B cell (primary cell): Measurements from ENCODE around the gene PSMA1.

ENCODE experiments used
- EZH2 ChIP-seq: IDR thresholded peaks from 2 replicates; pipeline ENCODE4 v1.6.1; 2012; ENCODE audit warnings: borderline replicate concordance, low read depth, mild to moderate bottlenecking, moderate library complexity, low read length; ENCODE audit not compliant: insufficient read depth, poor library complexity, severe bottlenecking
- TF ChIP-seq, protein P1 (sequence below): fragments of 200-600 bp; IDR thresholded peaks from one replicate; pipeline ENCODE4 v1.8.0; 2022; ENCODE audit warnings: antibody characterized with exemption, mild to moderate bottlenecking

DNA sequence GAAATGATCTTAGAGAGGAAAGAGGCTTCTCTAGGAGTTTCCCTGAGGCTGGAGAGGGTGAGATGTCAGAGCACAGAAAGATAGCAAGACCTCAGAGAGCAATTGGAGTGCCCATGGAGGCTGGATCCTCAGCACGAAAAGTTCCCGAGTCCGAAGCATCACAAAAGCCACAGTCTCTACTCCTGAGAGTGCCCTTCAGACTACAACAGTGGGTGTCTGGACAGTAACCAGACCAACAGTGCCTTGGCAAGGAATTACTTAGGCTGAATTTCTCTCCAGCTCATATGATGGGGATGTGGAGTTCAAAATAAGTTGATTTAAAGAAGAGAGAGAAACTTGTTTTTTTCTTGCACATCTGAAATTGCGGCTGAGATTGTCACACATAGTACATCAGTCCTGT is 31.9 kb upstream of the PSMA1 start:
- TF ChIP-seq, protein P1, sequence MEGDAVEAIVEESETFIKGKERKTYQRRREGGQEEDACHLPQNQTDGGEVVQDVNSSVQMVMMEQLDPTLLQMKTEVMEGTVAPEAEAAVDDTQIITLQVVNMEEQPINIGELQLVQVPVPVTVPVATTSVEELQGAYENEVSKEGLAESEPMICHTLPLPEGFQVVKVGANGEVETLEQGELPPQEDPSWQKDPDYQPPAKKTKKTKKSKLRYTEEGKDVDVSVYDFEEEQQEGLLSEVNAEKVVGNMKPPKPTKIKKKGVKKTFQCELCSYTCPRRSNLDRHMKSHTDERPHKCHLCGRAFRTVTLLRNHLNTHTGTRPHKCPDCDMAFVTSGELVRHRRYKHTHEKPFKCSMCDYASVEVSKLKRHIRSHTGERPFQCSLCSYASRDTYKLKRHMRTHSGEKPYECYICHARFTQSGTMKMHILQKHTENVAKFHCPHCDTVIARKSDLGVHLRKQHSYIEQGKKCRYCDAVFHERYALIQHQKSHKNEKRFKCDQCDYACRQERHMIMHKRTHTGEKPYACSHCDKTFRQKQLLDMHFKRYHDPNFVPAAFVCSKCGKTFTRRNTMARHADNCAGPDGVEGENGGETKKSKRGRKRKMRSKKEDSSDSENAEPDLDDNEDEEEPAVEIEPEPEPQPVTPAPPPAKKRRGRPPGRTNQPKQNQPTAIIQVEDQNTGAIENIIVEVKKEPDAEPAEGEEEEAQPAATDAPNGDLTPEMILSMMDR, result no peak
- TF ChIP-seq EZH2, result no peak
